Measurements from ENCODE around the gene AKT3. TPM values are rescaled to one million over a fixed set of nuclear protein-coding genes. Genes with fewer than 3 reads are reported as not detected.

Gene AKT3
- total and polyA plus RNA-seq, 2 experiments from 2014 or later, result 4.5 to 18.5 TPM

DNA sequence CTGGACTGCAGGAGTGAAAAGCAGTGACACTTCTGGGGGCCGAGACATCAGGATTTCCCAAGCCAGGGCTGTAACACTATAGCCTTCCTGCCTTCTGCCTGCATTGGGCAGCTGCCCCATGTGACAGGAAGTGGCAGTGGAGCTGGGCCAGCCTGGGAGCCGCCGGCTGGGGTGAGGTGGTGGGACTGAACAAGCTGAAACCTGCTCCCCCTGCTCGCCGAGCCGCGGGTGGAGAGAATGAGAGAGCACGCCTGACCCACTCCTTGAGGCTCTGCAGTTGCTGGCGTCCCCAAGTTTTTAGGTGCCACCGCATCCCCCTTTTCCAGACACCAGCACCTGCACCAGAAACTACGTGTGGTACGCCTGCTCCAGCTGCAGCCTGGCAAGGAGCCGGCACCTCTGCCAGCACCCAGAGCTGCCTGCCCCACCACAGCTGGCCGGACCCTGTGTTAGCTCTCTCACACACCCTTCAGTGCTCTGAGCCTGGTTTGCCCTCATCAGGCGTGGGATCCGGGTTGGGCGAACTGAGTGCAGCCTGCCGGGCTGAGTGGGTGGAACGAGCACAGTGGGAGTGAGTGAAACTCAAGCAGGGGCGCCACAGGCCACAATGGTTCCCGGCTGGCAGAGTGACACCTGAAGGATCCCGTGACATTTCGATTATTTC is 119.4 kb downstream of the AKT3 start (continued):
- no peak for TF ChIP-seq EZH2 (IDR thresholded peaks at IDR 0.05; ENCODE audit: low read depth, unreplicated experiment)
- TF ChIP-seq, protein P1, sequence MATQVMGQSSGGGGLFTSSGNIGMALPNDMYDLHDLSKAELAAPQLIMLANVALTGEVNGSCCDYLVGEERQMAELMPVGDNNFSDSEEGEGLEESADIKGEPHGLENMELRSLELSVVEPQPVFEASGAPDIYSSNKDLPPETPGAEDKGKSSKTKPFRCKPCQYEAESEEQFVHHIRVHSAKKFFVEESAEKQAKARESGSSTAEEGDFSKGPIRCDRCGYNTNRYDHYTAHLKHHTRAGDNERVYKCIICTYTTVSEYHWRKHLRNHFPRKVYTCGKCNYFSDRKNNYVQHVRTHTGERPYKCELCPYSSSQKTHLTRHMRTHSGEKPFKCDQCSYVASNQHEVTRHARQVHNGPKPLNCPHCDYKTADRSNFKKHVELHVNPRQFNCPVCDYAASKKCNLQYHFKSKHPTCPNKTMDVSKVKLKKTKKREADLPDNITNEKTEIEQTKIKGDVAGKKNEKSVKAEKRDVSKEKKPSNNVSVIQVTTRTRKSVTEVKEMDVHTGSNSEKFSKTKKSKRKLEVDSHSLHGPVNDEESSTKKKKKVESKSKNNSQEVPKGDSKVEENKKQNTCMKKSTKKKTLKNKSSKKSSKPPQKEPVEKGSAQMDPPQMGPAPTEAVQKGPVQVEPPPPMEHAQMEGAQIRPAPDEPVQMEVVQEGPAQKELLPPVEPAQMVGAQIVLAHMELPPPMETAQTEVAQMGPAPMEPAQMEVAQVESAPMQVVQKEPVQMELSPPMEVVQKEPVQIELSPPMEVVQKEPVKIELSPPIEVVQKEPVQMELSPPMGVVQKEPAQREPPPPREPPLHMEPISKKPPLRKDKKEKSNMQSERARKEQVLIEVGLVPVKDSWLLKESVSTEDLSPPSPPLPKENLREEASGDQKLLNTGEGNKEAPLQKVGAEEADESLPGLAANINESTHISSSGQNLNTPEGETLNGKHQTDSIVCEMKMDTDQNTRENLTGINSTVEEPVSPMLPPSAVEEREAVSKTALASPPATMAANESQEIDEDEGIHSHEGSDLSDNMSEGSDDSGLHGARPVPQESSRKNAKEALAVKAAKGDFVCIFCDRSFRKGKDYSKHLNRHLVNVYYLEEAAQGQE (IDR thresholded peaks at IDR 0.05; ENCODE audit: unreplicated experiment), result no peak
- TF ChIP-seq NANOG (IDR thresholded peaks at IDR 0.05; ENCODE audit: borderline replicate concordance), result no peak
- no peak for TF ChIP-seq EZH2phosphoT487 (IDR thresholded peaks at IDR 0.05; ENCODE audit: unreplicated experiment)
- no peak for TF ChIP-seq POLR2AphosphoS5 (IDR thresholded peaks at IDR 0.05; ENCODE audit: low read depth)
- TF ChIP-seq, protein P2, sequence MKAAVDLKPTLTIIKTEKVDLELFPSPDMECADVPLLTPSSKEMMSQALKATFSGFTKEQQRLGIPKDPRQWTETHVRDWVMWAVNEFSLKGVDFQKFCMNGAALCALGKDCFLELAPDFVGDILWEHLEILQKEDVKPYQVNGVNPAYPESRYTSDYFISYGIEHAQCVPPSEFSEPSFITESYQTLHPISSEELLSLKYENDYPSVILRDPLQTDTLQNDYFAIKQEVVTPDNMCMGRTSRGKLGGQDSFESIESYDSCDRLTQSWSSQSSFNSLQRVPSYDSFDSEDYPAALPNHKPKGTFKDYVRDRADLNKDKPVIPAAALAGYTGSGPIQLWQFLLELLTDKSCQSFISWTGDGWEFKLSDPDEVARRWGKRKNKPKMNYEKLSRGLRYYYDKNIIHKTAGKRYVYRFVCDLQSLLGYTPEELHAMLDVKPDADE (IDR thresholded peaks at IDR 0.05), result no peak
- TF ChIP-seq, protein P3, sequence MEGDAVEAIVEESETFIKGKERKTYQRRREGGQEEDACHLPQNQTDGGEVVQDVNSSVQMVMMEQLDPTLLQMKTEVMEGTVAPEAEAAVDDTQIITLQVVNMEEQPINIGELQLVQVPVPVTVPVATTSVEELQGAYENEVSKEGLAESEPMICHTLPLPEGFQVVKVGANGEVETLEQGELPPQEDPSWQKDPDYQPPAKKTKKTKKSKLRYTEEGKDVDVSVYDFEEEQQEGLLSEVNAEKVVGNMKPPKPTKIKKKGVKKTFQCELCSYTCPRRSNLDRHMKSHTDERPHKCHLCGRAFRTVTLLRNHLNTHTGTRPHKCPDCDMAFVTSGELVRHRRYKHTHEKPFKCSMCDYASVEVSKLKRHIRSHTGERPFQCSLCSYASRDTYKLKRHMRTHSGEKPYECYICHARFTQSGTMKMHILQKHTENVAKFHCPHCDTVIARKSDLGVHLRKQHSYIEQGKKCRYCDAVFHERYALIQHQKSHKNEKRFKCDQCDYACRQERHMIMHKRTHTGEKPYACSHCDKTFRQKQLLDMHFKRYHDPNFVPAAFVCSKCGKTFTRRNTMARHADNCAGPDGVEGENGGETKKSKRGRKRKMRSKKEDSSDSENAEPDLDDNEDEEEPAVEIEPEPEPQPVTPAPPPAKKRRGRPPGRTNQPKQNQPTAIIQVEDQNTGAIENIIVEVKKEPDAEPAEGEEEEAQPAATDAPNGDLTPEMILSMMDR (conservative IDR thresholded peaks at IDR 0.05; ENCODE audit: low read depth in 2 of 2), result no peak
- TF ChIP-seq CREB1 (CRISPR knock-in tag; IDR thresholded peaks at IDR 0.05; ENCODE audit: low read depth), result no peak

DNA sequence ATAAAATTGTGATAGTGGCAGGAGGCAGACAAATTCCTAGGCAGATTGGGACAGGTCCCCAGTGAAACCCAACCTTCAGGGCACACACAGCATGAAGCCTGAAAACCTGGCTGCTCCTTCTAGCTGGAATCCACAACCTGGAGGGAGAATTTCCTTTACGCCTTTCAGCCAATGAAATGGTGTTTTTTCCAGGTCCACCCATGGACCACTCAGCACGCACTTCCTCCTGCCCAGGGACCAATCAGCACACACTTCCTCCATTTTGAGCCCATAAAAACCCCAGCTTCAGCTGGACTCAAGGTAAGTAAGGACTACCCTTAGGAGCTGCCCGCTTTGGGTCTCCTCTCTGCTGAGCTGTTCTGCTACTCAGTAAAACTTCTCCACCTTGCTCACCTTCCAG is 120.1 kb downstream of the AKT3 start:
- H3K27me3 Mint-ChIP-seq (ENCODE audit: insufficient read depth, low read depth, poor library complexity), result peaks cover under 1% of the 10 kb centered on the region
- H3K4me1 ChIP-seq (ENCODE audit: insufficient read depth), result peaks cover 20% of the 10 kb centered on the region
- no peak overlapping the region for H3K4me3 ChIP-seq
- H3K36me3 ChIP-seq (ENCODE audit: insufficient read depth), result no peaks in the 10 kb centered on the region
- H3K4me2 ChIP-seq, result no peak overlapping the region
- H3K36me3 Mint-ChIP-seq (ENCODE audit: low read depth), result peaks cover 15% of the 10 kb centered on the region
- H2AFZ ChIP-seq, result no peak overlapping the region
- H3F3A ChIP-seq (replicated peaks; ENCODE audit: low read depth), result no peaks in the 10 kb centered on the region
- TF ChIP-seq, protein P3 (conservative IDR thresholded peaks at IDR 0.05; ENCODE audit: low read depth in 2 of 2), result no peak
- peak overlapping the region; percentile 63; the same call in 1 of the 2 replicates for H3K27ac Mint-ChIP-seq
- ATAC-seq, result no peak; the same call in 2 of the 3 replicates
- peaks cover 5% of the 10 kb centered on the region; the same call in 2 of the 3 replicates for H3K9me3 Mint-ChIP-seq
- H3K4me1 Mint-ChIP-seq, result peaks cover 32% of the 10 kb centered on the region
- peak; percentile 59 for DNase-seq (ENCODE audit: low spot score)
- H3K27me3 ChIP-seq (ENCODE audit: insufficient read depth), result no peaks in the 10 kb centered on the region
- H4K20me1 ChIP-seq (replicated peaks; ENCODE audit: insufficient read depth), result no peaks in the 10 kb centered on the region
- no peak overlapping the region for H3K4me3 Mint-ChIP-seq
- no peak overlapping the region for H3K27ac ChIP-seq (ENCODE audit: low read depth)
- H3K79me2 ChIP-seq (replicated peaks; ENCODE audit: insufficient read depth), result no peaks in the 10 kb centered on the region
- no peaks in the 10 kb centered on the region for H3K9me2 ChIP-seq (ENCODE audit: insufficient read depth)

Measured in GM23338 (cell line).